Suprapubic skin (tissue), 3 donors: ENCODE results near the gene ADD3.

Source experiments
- CTCF ChIP-seq, 2 donors: fragments of 200-600 bp in 1 of 2; fragments of 450-650 bp in 1 of 2; sonication (generic) in 1 of 2; IDR thresholded peaks; one replicate each; pipeline ENCODE4 v1.5.1; 2016 to 2019; ENCODE audit warnings: antibody characterized with exemption in 2 of 2, mild to moderate bottlenecking in 1 of 2, moderate library complexity in 1 of 2
- POLR2AphosphoS5 ChIP-seq, 3 donors: sonication (generic); formaldehyde crosslinking; IDR thresholded peaks; one replicate each; pipeline ENCODE4 v1.6.1; 2017; ENCODE audit warnings: antibody characterized with exemption in 3 of 3

- TF ChIP-seq CTCF (IDR thresholded peaks at IDR 0.05) (no peak), POLR2AphosphoS5 (IDR thresholded peaks at IDR 0.05) (no peak)
These were observed 141.5 kb downstream of the ADD3 start for GRCh38 chr10:110149259-110149658.
